Thyroid gland (tissue), 4 donors: ENCODE results near the gene HUWE1. TPM values are rescaled to one million over a fixed set of nuclear protein-coding genes. Genes with fewer than 3 reads are reported as not detected.
A peak's percentile ranks its signal among the peaks of the same experiment; 100 is the strongest.

Experiments used
- DNase-seq, 2 donors: peaks; one replicate each; pipeline ENCODE4 v3.0.0-alpha.2; 2019
- H3K27ac ChIP-seq, 3 donors: fragments of 200-600 bp; sonication (generic); 1 replicate in 2 of 3; 2 replicates in 1 of 3; pipeline ENCODE4 v1.5.1; 2016 to 2019; ENCODE audit warnings: mild to moderate bottlenecking in 1 of 3, moderate library complexity in 1 of 3
- H3K27me3 ChIP-seq: fragments of 200-600 bp; sonication (generic); one replicate; pipeline ENCODE4 v1.5.1; 2019
- H3K36me3 ChIP-seq, 2 donors: fragments of 200-600 bp; sonication (generic); one replicate each; pipeline ENCODE4 v1.5.1; 2016 to 2019
- H3K4me1 ChIP-seq, 2 donors: fragments of 200-600 bp; sonication (generic); one replicate each; pipeline ENCODE4 v1.5.1; 2017 to 2019
- H3K4me3 ChIP-seq, 3 donors: fragments of 200-600 bp; sonication (generic); replicated peaks in 1 of 3; 1 replicate in 2 of 3; 2 replicates in 1 of 3; pipeline ENCODE4 v1.5.1; 2016; ENCODE audit warnings: mild to moderate bottlenecking in 1 of 3
- H3K9me3 ChIP-seq: fragments of 200-600 bp; sonication (generic); one replicate; pipeline ENCODE4 v1.5.1; 2017
- CTCF ChIP-seq, 6 experiments: fragments of 200-600 bp in 3 of 6; fragments of 450-650 bp in 3 of 6; sonication (generic) in 3 of 6; IDR thresholded peaks; one replicate each; pipeline ENCODE4 v1.5.1; 2016 to 2019; ENCODE audit warnings: antibody characterized with exemption in 6 of 6, mild to moderate bottlenecking in 2 of 6, inconsistent platforms in 1 of 6, moderate library complexity in 1 of 6
- POLR2A ChIP-seq, 2 donors: fragments of 450-650 bp; IDR thresholded peaks; one replicate each; pipeline ENCODE4 v1.6.1; 2017; ENCODE audit warnings: antibody characterized with exemption in 2 of 2, mild to moderate bottlenecking in 2 of 2, moderate library complexity in 1 of 2
- WGBS, 2 donors: methylation state at CpG; one replicate each; pipeline ENCODE4 v1.1.5; 2017; 5-methylcytosine and 5-hydroxymethylcytosine counted together
- intact Hi-C: fragments of 100-400 bp; cut with DNase I; formaldehyde crosslinking; loops from one replicate; pipeline ENCODE4 v1.15.1; 2023
- total RNA-seq, 4 donors: library from RNA; depleted of rRNA; stranded (reverse); fragments of >200 nt; gene quantifications; one replicate each; pipeline ENCODE4 v1.2.3, GENCODE V29; 2016

Gene HUWE1
- total RNA-seq, 4 donors from 2014 or later, result 101 to 165 (median 151) TPM

GRCh38 chrX:53715346-53715924 lies 28.9 kb upstream of the HUWE1 start:
- Histone ChIP-seq H3K4me1 (peaks cover 0 to 5% of the 10 kb centered on the region in 2 donors), H3K27ac (no peak overlapping the region), H3K27me3 (no peaks in the 10 kb centered on the region), H3K4me3 (no peak overlapping the region), H3K9me3 (no peaks in the 10 kb centered on the region), H3K36me3 (no peaks in the 10 kb centered on the region)
- intact Hi-C loops, result no loop called here
- 55 to 60% methylated on average over 3 of the region's 3 CpGs for WGBS, 2 donors
- no peak for DNase-seq
- no peak for TF ChIP-seq CTCF (IDR thresholded peaks at IDR 0.05)
- TF ChIP-seq POLR2A (IDR thresholded peaks at IDR 0.05), result no peak

- intact Hi-C loops, result no loop called here
- Histone ChIP-seq H3K36me3 (no peaks in the 10 kb centered on the region), H3K27me3 (no peaks in the 10 kb centered on the region), H3K4me1 (peaks cover 0 to 5% of the 10 kb centered on the region in 2 donors), H3K9me3 (no peaks in the 10 kb centered on the region), H3K27ac (no peak overlapping the region), H3K4me3 (no peak overlapping the region)
- 38 to 52% methylated on average over 2 of the region's 4 CpGs for WGBS, 2 donors
- TF ChIP-seq CTCF (IDR thresholded peaks at IDR 0.05) (no peak), POLR2A (IDR thresholded peaks at IDR 0.05) (no peak)
- peak; percentile 58 to 60 for DNase-seq
Measured at GRCh38 chrX:53714580-53715345, 28.2 kb upstream of the HUWE1 start.

GRCh38 chrX:53713987-53714579 lies 27.6 kb upstream of the HUWE1 start:
- no peak for DNase-seq
- H3K27ac ChIP-seq, result no peak overlapping the region
- 73 to 81% methylated on average over 6 of the region's 6 CpGs for WGBS, 2 donors
- no peak overlapping the region for H3K4me3 ChIP-seq
- TF ChIP-seq CTCF (IDR thresholded peaks at IDR 0.05) (no peak), POLR2A (IDR thresholded peaks at IDR 0.05) (no peak)
- H3K4me1 ChIP-seq, result peaks cover 0 to 5% of the 10 kb centered on the region in 2 donors
- H3K9me3 ChIP-seq, result no peaks in the 10 kb centered on the region
- H3K36me3 ChIP-seq, result no peaks in the 10 kb centered on the region
- intact Hi-C loops, result no loop called here
- no peaks in the 10 kb centered on the region for H3K27me3 ChIP-seq

GRCh38 chrX:53711436-53711835 lies 24.9 kb upstream of the HUWE1 start:
- no peaks in the 10 kb centered on the region for H3K9me3 ChIP-seq
- WGBS, 2 donors, result 91 to 94% methylated on average over 6 of the region's 6 CpGs
- no peaks in the 10 kb centered on the region for H3K36me3 ChIP-seq
- H3K27ac ChIP-seq, result no peak overlapping the region
- intact Hi-C loops, result no loop called here
- TF ChIP-seq POLR2A (IDR thresholded peaks at IDR 0.05) (no peak), CTCF (IDR thresholded peaks at IDR 0.05) (no peak)
- peaks cover 0 to 5% of the 10 kb centered on the region in 2 donors for H3K4me1 ChIP-seq
- no peak for DNase-seq
- H3K27me3 ChIP-seq, result no peaks in the 10 kb centered on the region
- H3K4me3 ChIP-seq, result no peak overlapping the region

- Histone ChIP-seq H3K4me3 (no peak overlapping the region), H3K27ac (no peak overlapping the region), H3K36me3 (no peaks in the 10 kb centered on the region), H3K27me3 (no peaks in the 10 kb centered on the region), H3K4me1 (no peaks in the 10 kb centered on the region), H3K9me3 (no peaks in the 10 kb centered on the region)
- no peak for DNase-seq
- 96 to 97% methylated on average over 3 of the region's 3 CpGs for WGBS, 2 donors
- TF ChIP-seq POLR2A (IDR thresholded peaks at IDR 0.05) (no peak), CTCF (IDR thresholded peaks at IDR 0.05) (no peak)
- intact Hi-C loops, result no loop called here
Measured at GRCh38 chrX:53704854-53705253, 18.3 kb upstream of the HUWE1 start.
